HG02678 (cell line): ENCODE measurements around the gene SEMA4B.
"Not testable (repeated sequence)": the region's sequence is repeated elsewhere in the genome, so short reads cannot be mapped to it uniquely, and the experiment has no call there.

Experiments
- ATAC-seq: cut with Tn5 transposase; IDR thresholded peaks from one replicate; pipeline ENCODE4 v1.9.1; 2021; ENCODE audit warnings: mild to moderate bottlenecking, moderate library complexity; ENCODE audit not compliant: unreplicated experiment

Gene SEMA4B, protein sequence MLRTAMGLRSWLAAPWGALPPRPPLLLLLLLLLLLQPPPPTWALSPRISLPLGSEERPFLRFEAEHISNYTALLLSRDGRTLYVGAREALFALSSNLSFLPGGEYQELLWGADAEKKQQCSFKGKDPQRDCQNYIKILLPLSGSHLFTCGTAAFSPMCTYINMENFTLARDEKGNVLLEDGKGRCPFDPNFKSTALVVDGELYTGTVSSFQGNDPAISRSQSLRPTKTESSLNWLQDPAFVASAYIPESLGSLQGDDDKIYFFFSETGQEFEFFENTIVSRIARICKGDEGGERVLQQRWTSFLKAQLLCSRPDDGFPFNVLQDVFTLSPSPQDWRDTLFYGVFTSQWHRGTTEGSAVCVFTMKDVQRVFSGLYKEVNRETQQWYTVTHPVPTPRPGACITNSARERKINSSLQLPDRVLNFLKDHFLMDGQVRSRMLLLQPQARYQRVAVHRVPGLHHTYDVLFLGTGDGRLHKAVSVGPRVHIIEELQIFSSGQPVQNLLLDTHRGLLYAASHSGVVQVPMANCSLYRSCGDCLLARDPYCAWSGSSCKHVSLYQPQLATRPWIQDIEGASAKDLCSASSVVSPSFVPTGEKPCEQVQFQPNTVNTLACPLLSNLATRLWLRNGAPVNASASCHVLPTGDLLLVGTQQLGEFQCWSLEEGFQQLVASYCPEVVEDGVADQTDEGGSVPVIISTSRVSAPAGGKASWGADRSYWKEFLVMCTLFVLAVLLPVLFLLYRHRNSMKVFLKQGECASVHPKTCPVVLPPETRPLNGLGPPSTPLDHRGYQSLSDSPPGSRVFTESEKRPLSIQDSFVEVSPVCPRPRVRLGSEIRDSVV

DNA sequence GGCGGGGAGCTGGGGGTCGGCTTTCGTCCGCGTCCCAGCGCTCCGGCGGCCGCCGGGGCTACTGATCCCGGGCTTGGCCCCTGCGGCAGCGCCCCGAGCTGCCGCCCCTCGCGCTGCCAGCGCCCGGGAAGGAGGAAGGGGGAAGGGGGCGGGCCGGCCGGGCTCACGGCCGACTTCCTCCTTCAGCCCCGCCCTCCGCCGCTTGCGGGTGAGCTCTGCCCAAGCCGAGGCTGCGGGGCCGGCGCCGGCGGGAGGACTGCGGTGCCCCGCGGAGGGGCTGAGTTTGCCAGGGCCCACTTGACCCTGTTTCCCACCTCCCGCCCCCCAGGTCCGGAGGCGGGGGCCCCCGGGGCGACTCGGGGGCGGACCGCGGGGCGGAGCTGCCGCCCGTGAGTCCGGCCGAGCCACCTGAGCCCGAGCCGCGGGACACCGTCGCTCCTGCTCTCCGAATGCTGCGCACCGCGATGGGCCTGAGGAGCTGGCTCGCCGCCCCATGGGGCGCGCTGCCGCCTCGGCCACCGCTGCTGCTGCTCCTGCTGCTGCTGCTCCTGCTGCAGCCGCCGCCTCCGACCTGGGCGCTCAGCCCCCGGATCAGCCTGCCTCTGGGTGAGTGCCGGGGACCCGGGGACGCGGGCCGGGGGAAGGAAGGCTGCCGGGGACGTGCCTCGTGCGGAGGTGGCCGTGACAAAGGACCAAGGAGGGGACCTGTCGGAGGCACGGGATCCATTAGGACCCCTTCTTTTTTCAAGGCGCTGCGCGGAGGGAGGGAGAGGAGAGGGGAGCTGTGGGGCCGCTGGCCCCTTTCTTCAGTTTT lies at the start of gene SEMA4B:
Gene SEMA4B, plus strand, starts transcription at position 201 of the 814 bp plus-strand sequence. Its CDS starts 249 bp downstream, at position 450.
- ATAC-seq: peak; percentile 85

DNA sequence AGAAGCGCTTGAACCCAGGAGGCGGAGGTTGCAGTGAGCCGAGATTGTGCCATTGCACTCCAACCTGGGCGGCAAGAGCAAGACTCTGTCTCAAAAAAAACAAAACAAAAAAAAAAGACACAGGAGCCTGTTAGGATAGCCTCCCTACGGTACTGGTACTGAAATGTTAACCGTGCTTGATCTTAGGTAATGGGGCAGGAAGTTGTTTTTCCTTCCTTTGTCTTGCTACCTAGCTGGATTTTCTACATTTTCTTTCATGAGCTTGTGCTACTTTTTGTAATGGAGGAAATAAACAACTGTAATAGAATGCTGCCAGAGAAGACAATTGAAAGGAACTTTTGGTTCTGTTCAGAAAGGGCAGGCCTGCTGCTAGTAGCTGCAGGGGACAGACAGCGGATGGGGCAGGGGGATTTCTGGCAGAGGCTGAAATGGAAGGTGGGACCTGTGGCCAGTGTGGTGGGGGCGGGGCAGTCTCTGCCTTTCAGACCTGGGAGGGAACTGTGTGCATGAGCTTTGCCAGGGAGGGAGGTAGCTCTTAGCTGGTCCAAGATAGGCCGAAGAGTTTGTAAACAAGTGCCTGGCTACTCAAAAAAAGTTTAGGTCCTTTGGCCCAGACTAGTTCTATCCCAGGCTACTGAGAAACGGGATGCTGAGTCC lies 49.0 kb upstream of the SEMA4B start:
- no peak for ATAC-seq

DNA sequence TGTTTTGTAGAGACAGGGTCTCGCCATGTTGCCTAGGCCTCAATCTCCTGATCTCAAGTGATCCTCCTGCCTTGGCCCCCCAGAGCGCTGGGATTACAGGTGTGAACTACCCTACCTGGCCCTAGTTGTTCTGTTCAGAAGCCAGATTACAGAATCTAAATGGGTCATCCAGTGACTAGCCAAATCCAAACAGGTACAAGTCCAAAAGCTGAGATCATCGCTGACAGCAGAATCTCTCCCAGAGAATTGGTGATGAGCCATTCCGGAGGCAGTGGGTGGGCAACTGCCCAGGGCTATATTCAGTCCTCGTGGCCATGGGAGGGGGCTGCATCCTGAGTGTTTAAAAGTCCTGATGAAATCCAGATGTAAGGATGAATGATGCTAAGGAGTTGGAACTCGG lies 47.5 kb upstream of the SEMA4B start:
- no peak for ATAC-seq

DNA sequence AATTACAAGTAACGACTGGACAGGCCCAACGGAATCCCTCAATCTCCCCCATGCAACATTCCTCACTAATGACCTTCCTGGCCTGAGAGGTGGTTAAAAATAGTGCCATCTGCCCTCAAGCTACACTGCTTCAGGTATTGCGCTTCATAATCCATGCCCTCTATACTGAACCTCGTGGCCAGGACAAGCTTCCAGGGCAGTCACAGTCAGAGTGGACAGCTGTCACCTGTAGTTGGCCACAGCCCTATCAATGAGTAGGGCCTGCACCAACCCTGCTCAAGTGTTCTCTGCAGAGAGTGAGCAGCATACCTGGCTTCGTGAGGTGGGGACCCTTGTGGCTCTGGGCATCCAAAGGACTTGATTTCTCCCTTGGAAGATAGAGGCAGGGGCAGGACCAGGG lies 46.9 kb upstream of the SEMA4B start:
- no peak for ATAC-seq

DNA sequence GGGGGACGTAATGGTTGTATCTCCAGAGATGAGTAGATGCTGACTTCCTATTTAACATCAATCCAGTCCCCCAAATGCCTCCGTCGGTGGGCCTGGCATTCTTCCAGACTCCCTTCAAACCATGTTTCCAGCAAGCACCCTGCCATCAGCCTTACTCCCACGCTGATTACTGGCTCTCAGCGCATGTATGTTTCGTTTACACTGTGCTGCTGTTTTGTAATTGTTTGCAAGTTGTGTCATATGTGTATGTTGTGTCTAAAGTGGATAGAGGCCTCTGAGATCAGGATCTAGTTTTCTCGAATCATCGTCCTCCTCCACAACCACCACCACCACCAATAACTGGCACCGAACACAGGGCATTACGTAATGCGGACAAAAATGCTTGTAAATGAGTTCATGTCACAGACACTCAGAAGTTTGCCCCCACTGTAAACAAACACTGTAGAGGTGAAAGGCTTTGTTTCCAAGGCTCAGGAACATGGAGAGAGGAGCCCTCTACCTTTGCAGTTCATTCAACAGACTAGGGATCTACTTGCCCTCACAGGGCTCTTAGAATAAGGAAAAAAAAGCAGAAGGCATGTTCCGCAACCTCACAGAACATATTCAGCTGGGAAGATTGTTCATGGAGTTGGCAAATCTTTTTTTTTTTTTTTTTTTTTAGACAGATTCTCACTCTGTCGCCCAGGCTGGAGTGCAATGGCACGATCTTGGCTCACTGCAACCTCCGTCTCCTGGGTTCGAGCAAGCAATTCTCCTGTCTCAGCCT lies 46.1 kb upstream of the SEMA4B start:
- no peak for ATAC-seq

DNA sequence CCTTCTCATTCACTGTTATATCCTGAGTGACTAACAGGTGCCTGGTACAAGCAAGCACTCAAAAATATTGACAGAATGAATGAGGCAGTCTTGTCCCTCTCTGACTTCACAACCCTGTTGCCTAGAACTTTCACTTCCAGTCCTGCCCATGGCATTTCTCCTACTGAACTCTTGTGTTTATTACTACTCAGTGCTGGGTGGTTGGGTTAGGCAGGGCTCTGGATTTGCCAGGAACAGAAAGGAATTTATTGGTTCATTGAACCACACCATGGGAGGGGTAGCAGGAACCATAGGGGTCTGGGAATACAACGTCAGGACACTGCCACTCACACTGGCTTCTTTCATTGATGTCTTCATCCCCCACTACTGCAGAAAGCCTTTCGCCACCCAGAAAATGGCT lies 41.9 kb upstream of the SEMA4B start:
- ATAC-seq: no peak

DNA sequence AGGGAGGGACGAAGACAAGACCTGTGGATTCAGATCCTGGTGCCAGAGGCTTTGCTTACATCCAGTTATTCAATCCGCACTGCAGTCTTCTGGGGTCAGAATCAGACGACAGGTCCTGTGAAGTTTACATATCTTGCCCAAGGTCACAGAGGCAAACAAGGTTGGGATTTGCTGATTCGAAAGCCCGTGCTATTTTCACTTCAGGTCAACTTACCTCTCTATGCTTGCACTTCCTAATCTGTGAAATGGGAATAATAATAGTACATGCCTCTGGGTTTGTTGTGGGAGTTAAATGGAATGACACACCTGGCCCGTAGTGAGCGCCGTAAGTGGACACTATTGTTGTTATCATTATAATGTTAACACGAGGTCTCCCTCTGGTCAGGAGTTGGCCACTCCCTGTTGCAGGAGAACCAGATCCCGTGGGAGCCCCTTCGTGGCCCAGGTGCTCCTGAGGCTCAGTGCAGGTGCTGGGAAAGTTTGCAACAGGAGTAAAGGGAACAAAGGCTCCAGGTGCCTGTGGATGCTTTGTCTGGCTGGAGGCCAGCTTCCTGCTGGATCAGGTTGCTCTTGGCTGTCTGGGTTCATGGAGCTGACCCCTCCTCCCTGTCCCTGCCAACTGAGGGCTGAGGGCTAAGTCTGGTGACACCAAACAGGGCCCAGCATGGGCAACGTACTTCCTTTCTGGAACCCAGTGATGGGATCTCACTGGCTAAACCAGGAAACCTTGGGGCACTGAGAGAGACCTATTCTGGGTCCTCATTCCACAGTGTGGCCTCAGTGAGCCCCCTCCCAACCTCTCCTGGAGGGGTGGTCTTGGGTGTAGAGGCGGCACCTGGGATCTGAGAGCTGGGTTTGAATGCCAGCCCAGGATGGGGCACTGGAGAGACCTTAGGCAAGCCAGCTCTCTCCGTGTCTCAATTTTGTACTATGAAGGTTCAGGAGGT lies 40.1 kb upstream of the SEMA4B start:
- no peak for ATAC-seq

DNA sequence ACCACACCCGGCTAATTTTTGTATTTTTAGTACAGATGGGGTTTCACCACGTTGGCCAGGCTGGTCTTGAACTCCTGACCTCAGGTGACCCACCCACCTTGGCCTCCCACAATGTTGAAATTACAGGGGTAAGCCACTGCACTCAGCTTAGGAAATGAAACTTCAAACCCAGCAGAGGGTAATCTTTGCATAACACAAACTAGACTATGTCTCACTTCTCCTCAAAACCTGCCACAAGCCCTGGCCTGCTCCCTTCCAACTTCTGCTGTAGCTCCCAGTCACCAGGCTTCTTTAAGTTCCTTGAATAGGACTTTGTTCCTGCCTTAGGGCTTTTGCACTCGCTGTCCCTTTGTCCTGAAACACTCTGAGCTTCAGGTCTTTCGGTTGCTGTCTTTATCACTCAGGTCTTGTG lies 39.2 kb upstream of the SEMA4B start:
- ATAC-seq: peak; percentile 69

DNA sequence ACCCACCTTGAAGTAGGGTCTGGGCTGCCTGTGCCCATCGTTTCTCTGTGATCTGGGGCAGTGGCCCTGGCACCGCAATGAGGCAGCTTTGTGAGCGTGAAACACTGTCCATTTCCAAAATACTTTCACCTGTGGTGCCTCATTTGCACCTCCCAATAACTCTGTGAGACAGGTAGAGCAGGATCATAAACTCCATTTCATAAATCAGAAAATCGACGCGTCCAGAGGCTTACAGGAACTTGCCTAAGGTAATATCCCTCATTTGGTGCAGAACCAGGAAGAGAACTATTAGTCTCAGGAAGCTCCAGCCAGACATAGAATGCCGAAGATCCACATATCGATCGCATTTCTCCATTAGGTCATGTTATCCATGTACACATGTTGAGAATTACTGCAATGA lies 38.2 kb upstream of the SEMA4B start:
- no peak for ATAC-seq

DNA sequence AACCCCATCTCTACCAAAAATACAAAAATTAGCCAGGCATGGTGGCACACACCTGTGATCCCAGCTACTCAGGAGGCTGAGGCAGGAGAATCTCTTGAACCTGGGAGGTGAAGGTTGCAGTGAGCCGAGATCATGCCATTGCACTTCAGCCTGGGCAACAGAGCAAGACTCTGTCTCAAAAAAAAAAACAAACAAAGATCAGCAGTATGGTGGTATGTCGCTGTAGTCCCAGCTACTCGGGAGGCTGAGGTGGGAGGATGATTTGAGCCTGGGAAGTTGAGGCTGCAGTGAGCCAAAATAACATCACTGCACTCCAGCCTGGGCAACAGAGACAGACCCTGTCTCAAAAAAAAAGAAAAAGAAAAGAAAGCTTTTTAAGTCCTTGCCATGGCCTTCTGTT lies 36.9 kb upstream of the SEMA4B start:
- ATAC-seq: not testable (repeated sequence)

DNA sequence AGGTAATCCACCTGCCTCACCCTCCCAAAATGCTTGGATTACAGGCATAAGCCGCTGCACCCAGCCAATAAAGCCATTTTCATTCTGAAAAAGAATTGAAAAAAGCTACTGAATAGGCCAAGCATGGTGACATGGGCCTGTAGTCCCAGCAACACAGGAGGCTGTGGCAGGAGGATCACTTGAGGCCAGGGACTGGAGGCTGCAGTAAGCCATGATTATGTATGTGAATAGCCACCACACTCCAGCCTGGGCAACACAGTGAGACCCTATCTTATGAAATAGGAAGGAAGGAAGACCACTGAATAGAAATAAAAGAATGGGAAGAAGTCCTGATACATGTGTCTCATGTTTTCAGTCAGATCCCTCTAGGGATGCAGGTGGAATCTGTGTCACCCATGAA lies 36.0 kb upstream of the SEMA4B start:
- ATAC-seq: no peak

DNA sequence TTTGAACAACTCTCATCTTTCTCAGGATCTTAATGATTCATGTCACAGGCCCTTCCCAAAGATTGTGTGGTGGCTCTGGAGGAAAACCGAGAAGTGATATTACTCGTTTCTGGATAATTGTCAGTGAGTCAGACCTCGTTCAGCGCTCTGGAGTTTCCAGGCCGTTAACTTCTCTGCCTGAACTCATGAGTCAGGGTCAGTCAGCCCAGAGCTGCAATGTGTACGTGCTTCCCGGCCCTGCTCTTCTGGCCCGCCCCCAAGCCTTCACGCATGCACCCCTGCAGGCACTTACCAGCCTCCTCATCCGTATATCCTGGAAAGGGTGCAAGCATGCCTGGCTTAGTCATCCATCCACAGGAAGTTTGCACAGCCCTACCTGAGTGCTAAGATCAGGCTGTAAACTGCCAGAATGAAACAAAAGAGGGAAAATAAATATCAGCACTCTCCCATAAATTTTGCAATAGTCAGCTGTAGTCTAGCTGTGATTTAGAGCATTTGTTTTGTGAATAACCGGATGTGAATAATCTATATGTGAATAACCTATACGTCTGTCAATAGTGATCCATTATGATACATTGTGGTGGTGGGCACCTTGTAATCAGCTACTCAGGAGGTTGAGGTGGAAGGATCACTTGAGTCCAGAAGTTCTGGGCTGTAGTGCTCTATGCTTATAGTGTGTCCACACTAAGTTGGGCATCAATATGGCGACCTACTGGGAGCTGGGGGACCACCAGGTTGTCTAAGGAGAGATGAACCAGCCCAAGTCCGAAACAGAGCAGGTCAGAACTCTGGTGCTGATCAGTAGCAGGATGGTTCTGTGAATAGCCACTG lies 35.3 kb upstream of the SEMA4B start:
- ATAC-seq: no peak

DNA sequence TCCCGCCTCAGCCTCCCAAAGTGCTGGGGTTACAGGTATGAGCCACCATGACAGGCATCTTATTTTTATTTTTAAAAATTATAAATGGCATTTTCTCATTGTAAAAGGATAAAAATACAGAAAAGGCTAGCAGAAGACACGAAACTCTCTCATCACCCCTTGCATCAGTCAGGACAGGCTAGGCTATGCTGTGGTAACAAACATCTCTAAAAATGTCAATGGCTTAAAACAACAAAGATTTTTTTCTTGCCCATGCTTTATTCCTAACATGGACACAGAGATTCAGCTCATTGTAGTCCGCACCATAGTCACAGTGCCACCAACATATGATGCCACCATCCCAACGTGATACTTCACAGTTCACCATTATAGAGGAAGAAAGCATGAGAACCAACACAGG lies 34.0 kb upstream of the SEMA4B start:
- ATAC-seq: no peak

DNA sequence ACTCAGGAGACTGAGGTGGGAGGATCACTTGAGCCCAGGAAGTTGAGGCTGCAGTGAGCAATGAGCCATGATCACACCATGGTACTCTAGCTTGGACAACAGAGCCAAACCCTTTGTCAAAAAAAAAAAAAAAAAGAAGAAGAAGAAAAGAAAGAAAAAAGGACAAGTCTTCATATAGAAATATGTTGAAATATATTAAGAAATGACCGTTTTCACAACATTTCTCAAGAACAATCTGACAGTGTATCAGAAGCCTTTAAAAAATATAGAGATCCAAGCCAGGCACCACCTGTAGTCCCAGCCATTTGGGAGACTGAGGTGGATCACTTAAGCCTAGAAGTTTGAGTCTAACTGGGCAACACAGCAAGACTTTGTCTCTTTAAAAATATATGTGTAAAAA lies 29.5 kb upstream of the SEMA4B start:
- no peak for ATAC-seq

DNA sequence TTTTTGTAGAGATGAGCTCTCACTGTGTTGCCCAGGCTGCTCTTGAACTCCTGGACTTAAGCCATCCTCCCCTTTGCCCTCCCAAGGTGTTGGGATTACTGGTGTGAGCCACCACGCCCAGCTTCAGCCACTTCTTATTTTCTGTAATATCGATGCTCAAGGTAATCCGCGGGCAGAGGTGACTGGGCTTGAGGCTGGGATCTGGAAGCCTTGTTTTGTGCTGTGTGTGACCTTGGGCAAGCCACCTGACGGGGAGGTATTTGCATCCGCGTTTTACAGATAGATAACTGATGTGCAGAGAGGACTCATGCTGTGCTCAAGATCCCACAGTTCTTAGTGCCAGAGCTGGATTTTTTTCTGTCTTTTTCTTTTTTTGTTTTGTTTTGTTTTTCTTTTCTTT lies 27.8 kb upstream of the SEMA4B start:
- ATAC-seq: no peak

DNA sequence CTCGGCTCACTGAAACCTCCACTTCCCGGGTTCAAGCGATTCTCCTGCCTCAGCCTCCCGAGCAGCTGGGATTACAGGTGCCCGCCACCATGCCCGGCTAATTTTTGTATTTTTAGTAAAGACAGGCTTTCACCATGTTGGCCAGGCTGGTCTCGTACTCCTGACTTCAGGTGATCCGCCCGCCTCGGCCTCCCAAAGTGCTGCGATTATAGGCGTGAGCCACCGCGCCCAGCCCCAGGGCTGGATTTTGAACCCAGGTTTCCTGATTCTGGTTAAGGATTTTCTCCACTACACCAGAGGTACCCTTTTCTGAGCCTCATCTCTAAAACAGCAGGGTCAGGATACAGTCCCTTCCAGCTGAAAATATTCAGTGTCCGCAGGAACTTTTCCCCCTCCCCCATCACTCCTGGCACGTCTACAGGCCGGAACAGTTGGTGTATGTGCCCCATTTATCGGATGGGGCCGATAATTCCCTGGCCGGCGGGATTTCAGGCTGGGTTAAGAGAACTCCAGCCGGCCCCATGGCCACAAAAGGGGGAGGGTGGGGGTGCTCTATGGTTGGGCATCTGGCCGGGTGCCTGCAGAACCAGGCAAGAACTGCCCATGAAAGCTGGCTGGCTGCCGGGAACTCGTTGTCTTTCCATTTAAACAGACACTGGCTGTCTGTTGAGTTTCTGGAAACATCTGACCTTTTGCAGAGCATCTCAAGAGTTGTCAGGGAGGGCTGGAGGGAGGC lies 26.8 kb upstream of the SEMA4B start:
- ATAC-seq: no peak

DNA sequence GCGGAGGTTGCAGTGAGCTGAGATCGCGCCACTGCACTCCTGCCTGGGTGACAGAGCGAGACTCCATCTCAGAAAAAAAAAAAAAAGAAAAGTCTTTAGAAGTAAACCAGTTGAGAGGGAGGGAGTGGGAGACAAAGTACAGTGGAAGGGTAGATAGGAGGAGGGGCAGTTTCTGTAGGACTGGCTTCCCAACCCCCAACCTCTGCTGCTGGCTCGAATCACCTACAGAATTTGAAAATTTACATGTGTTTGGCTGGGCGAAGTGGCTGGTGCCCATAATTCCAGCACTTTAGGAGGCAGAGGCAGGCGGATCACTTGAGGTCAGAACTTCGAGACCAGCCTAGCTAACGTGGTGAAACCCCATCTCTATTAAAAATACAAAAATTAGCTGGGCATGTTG lies 24.1 kb upstream of the SEMA4B start:
- no peak for ATAC-seq
